Endothelial cell of umbilical vein (primary cell): ENCODE measurements around the gene TCERG1L.

Source experiments
- EZH2 ChIP-seq: IDR thresholded peaks from 2 replicates; pipeline ENCODE4 v1.6.1; 2012; ENCODE audit warnings: borderline replicate concordance, low read depth, mild to moderate bottlenecking, moderate library complexity, low read length, inconsistent platforms; ENCODE audit not compliant: severe bottlenecking
- GATA2 ChIP-seq: IDR thresholded peaks from 2 replicates; pipeline ENCODE4 v1.7.0; 2011; ENCODE audit warnings: low read depth, mild to moderate bottlenecking, moderate library complexity, mixed read lengths, low read length; ENCODE audit not compliant: insufficient read length, insufficient read depth
- JUN ChIP-seq: IDR thresholded peaks from 2 replicates; pipeline ENCODE4 v1.6.1; 2011; ENCODE audit warnings: borderline replicate concordance, low read depth; ENCODE audit not compliant: insufficient read length, insufficient read depth
- MYC ChIP-seq: IDR thresholded peaks from one replicate; pipeline ENCODE4 v1.6.1; 2011; ENCODE audit warnings: mild to moderate bottlenecking, low read depth, low read length
- POLR2A ChIP-seq: IDR thresholded peaks from 2 replicates; pipeline ENCODE4 v1.6.1; 2012; ENCODE audit warnings: low read depth, mild to moderate bottlenecking, control low read depth, low read length
- POLR2AphosphoS5 ChIP-seq: IDR thresholded peaks from 2 replicates; pipeline ENCODE4 v1.6.1; 2012; ENCODE audit warnings: low read depth, mild to moderate bottlenecking, control low read depth, low read length, moderate library complexity; ENCODE audit not compliant: insufficient read depth
- TF ChIP-seq, protein P1 (sequence below), 2 donors: IDR thresholded peaks; 1 replicate in 1 of 2; 2 replicates in 1 of 2; pipeline ENCODE4 v1.5.1; 2011; ENCODE audit warnings: low read length in 2 of 2, mild to moderate bottlenecking in 2 of 2, moderate library complexity in 2 of 2, control low read depth in 1 of 2, inconsistent platforms in 1 of 2, low read depth in 1 of 2; ENCODE audit not compliant: insufficient read depth in 1 of 2; ENCODE audit errors: extremely low read depth in 1 of 2
- TF ChIP-seq, protein P2 (sequence below): IDR thresholded peaks from 2 replicates; pipeline ENCODE4 v1.6.1; 2011; ENCODE audit not compliant: insufficient read depth, insufficient read length

GRCh38 chr10:131314148-131314547 lies 2.6 kb upstream of the TCERG1L start:
- TF ChIP-seq, protein P1, sequence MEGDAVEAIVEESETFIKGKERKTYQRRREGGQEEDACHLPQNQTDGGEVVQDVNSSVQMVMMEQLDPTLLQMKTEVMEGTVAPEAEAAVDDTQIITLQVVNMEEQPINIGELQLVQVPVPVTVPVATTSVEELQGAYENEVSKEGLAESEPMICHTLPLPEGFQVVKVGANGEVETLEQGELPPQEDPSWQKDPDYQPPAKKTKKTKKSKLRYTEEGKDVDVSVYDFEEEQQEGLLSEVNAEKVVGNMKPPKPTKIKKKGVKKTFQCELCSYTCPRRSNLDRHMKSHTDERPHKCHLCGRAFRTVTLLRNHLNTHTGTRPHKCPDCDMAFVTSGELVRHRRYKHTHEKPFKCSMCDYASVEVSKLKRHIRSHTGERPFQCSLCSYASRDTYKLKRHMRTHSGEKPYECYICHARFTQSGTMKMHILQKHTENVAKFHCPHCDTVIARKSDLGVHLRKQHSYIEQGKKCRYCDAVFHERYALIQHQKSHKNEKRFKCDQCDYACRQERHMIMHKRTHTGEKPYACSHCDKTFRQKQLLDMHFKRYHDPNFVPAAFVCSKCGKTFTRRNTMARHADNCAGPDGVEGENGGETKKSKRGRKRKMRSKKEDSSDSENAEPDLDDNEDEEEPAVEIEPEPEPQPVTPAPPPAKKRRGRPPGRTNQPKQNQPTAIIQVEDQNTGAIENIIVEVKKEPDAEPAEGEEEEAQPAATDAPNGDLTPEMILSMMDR (IDR thresholded peaks at IDR 0.05; ENCODE audit: extremely low read depth in 1 of 2, insufficient read depth in 1 of 2, low read depth in 1 of 2, low read length in 2 of 2) = no peak
- TF ChIP-seq EZH2 = no peak
- no peak for TF ChIP-seq POLR2A
- TF ChIP-seq JUN = no peak
- TF ChIP-seq POLR2AphosphoS5 = no peak
- no peak for TF ChIP-seq MYC
- TF ChIP-seq, protein P2, sequence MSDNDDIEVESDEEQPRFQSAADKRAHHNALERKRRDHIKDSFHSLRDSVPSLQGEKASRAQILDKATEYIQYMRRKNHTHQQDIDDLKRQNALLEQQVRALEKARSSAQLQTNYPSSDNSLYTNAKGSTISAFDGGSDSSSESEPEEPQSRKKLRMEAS = no peak
- TF ChIP-seq GATA2 = no peak
